Stimulated activated CD4-positive, alpha-beta T cell treated with anti-CD3 and anti-CD28 coated beads, Interleukin-12 subunit alpha, Interleukin-12 subunit beta, amount 100 ng/mL, for 48 hours (primary cell): Measurements from ENCODE around the gene CYREN.
"Not testable (repeated sequence)": the region's sequence is repeated elsewhere in the genome, so short reads cannot be mapped to it uniquely, and the experiment has no call there.

Source experiments
- DNase-seq, 3 donors: peaks; one replicate each; pipeline ENCODE4 v3.0.0-alpha.2; 2020; ENCODE audit warnings: low read depth in 2 of 3, low spot score in 1 of 3

CYREN gene

GRCh38 chr7:135160858-135161653 lies 9.5 kb downstream of the CYREN start:
- no peak for DNase-seq

DNA sequence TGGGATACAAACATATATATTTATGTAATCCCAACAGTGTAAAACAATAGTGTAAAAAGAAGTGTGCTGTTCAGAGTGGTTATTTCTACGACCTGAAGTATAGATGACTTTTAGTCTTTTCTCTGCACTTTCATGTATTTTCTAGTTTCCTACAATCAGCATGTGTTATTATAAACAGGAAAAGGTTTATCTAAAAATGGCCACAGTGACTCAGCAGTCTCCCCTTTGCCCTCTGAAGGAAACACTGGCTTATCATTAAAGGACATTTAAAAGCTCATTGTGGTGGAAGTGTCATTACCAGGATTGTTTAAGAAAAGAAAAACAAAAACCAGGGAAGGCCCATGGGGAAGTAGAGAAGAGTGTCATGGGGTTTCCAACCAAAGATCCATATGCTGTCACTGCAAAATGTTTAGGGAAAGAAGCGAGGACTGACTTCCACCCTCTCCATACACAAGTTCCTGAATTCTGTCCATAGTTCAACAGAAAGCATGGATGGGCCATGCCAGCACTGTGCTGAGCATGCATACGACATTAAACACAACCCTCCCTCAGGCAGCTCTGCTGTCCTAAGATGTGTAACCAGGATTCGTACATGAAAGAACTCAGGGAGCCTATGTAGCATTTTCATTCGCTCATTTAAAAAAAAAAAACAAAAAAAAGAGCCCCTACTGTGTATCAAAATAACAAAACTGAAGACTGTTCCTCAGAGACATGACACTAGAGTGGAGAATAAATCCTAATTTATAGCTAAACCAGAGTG lies 10.2 kb downstream of the CYREN start:
- DNase-seq: no peak

- no peak for DNase-seq
These were observed 11.0 kb downstream of the CYREN start for GRCh38 chr7:135159359-135160085.

GRCh38 chr7:135158874-135159273 lies 11.6 kb downstream of the CYREN start:
- no peak for DNase-seq

- DNase-seq: no peak
These were observed 12.3 kb downstream of the CYREN start for GRCh38 chr7:135158141-135158655.

DNA sequence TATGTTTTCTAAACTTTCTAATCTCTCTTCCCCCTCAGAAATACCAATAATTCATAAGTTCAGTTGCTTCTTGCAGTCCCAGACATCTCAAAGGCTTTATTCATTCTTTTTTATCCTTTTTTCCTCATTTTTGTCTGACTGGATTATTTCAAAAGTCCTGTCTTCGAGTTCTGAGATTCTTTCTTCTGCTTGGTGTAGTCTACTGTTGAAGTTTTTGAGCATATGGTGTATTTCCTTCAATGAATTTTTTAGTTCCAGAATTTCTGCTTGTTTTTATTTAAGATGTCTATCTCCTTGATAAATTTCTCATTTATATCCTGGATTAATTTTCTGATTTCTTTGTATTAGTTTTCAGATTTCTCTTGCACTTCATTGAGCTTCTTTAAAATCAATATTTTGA lies 14.2 kb downstream of the CYREN start:
- no peak for DNase-seq

GRCh38 chr7:135154734-135155133 lies 15.8 kb downstream of the CYREN start:
- DNase-seq: no peak

GRCh38 chr7:135152442-135152841 lies 18.1 kb downstream of the CYREN start:
- no peak for DNase-seq

- DNase-seq: no peak
These were observed 19.0 kb downstream of the CYREN start for GRCh38 chr7:135151533-135151932.

DNA sequence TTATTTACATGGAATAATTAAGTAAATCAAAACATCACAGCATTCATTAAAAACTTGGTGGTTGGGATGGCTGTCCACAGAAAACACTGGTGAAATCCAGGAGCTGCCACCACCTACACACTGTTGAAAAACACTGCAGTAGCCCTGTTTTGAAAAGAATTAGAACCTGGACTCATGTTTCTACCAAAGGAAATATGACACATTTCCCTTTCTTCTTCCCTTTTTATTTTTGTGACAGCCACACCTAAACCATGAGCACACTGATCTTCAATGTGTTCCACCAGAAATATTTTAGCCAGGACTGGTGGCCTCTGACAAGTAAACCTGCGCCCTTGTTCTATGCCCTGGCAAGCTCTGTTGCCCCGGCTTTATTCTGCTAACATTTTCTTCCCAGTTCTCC lies 19.4 kb downstream of the CYREN start:
- no peak for DNase-seq

- no peak for DNase-seq
These were observed 20.3 kb downstream of the CYREN start for GRCh38 chr7:135150072-135150782.

- DNase-seq: peak in 1 of 3 donors; percentile 48
These were observed 22.4 kb downstream of the CYREN start, which contains the start of gene TMEM140 for GRCh38 chr7:135147899-135148721. TSS of gene TMEM140 (plus strand) at chr7:135148072. CDS start at chr7:135164442, 16,370 bp downstream.

DNA sequence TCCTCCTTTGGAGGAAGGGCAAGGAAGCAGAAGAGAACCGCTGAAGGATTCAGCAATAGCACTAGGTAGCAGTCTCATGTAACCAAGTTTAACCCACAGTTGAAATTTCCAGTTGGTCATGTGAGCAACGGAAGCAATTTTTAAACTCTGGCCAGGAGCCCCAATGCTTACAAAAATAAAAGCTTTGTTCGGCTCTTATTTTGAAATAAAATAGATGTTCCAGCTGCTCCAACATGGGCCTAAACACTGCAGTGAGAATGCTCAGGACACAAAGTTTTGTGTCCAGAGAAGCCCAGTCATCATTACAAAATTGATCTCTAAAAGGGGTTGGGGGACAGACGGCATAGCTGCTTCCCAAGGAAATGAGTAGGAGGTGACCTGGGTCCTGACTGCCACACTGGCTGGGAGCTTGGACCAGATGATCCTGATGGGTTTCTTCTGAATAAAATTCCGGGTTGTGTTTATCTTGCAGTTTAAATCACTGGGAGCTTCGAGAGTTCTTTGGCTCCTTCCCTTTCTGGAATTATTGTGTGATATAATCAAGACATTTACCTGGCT lies 23.1 kb downstream of the CYREN start:
- no peak for DNase-seq

DNA sequence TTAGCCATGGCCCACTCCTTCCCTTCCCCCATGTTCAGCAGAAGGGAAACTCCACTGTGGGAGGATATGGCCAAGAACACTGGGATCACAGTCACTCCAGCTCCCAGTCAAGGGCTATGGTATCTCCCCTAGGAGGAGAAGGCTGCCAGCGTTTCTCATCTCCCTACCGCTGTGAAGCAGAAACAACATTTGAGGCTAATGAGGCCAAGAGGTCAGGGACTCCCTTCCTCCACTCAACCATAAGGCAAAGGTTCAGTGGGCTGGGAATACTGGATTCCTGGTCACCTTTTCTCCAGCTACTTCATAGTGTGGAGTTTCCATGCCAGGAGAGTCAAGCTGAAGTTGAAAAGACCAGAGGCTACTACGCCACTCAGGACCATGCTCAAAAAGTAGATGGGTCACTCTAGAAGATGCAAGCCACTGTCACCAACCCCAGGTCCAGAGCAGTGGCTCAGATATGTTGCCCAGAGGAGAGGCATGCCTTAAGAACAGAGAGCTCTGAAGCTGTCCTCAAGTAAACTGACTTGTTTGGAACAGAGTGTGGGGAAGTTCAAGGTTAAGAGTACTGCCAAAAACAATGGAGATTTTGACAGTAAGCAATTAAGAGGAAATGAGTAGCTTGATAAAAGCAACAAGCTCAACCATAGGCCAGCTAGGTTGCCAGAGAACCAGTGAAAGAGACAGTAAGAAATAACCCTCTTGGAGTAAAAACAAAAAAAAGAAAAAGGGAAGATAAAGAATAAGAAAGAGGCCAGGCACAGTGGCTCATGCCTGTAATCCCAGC lies 26.4 kb downstream of the CYREN start:
- no peak for DNase-seq

GRCh38 chr7:135129579-135129978 lies 40.9 kb downstream of the CYREN start:
- DNase-seq: no peak

- DNase-seq: no peak
These were observed 41.6 kb downstream of the CYREN start for GRCh38 chr7:135128931-135129330.

DNA sequence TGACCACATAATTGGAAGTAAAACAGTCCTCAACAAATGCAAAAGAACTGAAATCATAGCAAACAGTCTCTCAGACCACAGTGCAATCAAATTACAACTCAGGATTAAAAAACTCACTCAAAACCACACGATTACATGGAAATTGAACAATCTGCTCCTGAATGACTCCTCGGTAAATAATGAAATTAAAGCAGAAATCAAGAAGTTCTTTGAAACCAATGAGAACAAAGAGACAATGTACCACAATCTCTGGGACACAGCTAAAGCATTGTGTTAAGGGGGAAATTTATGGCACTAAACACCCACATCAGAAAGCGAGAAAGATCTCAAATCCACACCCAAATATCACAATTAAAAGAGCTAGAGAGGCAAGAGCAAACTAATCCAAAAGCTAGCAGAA lies 45.9 kb downstream of the CYREN start:
- DNase-seq: not testable (repeated sequence)

GRCh38 chr7:135121868-135122267 lies 48.6 kb downstream of the CYREN start:
- no peak for DNase-seq

- no peak for DNase-seq
These were observed 53.4 kb downstream of the CYREN start for GRCh38 chr7:135117096-135117495.
